HEK293 (cell line): Measurements from ENCODE around the gene EIF2B5.
A peak's percentile ranks its signal among the peaks of the same experiment; 100 is the strongest.

Experiments used
- CTCF ChIA-PET: fragments of 350-600 bp; formaldehyde crosslinking; extraction: SDS; loops from one replicate; lab custom pipeline; 2021; ENCODE audit warnings: antibody characterized with exemption; lab: Yijun Ruan, JAX
- POLR2A ChIA-PET: fragments of 300-600 bp; formaldehyde crosslinking; extraction: SDS; loops from one replicate; lab custom pipeline; 2020; ENCODE audit warnings: antibody characterized with exemption, inconsistent platforms; lab: Yijun Ruan, JAX
- H3K27ac ChIP-seq: fragments of 200-500 bp; sonication (Bioruptor generic); 2 replicates; pipeline ENCODE4 v1.5.1; 2014; ENCODE audit warnings: low read depth, low read length, control low read depth, inconsistent platforms; ENCODE audit errors: extremely low read depth
- H3K36me3 ChIP-seq, 2 experiments: fragments of 200-500 bp in 1 of 2; sonication (Bioruptor generic) in 1 of 2; 1 replicate in 1 of 2; 2 replicates in 1 of 2; pipeline ENCODE4 v1.5.1; 2014 to 2017; ENCODE audit warnings: inconsistent platforms in 2 of 2, low read length in 2 of 2; ENCODE audit not compliant: control insufficient read depth in 2 of 2, insufficient read depth in 1 of 2
- H3K4me1 ChIP-seq: fragments of 200-500 bp; sonication (Bioruptor generic); 2 replicates; pipeline ENCODE4 v1.5.1; 2014; ENCODE audit warnings: mild to moderate bottlenecking, low read length, inconsistent platforms; ENCODE audit not compliant: control insufficient read depth, insufficient read depth
- H3K4me3 ChIP-seq: 2 replicates; pipeline ENCODE4 v1.5.1; 2011; ENCODE audit warnings: low read depth, mild to moderate bottlenecking, control low read depth, low read length, moderate library complexity
- H3K9me3 ChIP-seq: fragments of 200-500 bp; sonication (Bioruptor generic); 2 replicates; pipeline ENCODE4 v1.5.1; 2014; ENCODE audit warnings: low read depth, low read length, inconsistent platforms; ENCODE audit not compliant: control insufficient read depth, insufficient read depth
- AEBP2 ChIP-seq: fragments of 450-650 bp; formaldehyde crosslinking; IDR thresholded peaks from 2 replicates; pipeline ENCODE4 v1.5.1; 2016; ENCODE audit warnings: missing biosample characterization, missing genetic modification characterization, borderline replicate concordance
- GLI2 ChIP-seq: fragments of 450-650 bp; formaldehyde crosslinking; IDR thresholded peaks from 2 replicates; pipeline ENCODE4; 2017; ENCODE audit warnings: missing biosample characterization, missing genetic modification characterization, low read depth, borderline replicate concordance
- SCRT2 ChIP-seq: fragments of 450-650 bp; formaldehyde crosslinking; IDR thresholded peaks from 2 replicates; pipeline ENCODE4 v1.5.1; 2016; ENCODE audit warnings: missing biosample characterization, missing genetic modification characterization
- ZBTB17 ChIP-seq: fragments of 450-650 bp; formaldehyde crosslinking; IDR thresholded peaks from 2 replicates; pipeline ENCODE4 v1.5.1; 2016; ENCODE audit warnings: missing biosample characterization, missing genetic modification characterization
- ZNF266 ChIP-seq: fragments of 450-650 bp; formaldehyde crosslinking; IDR thresholded peaks from 2 replicates; pipeline ENCODE4 v1.5.1; 2016; ENCODE audit warnings: missing biosample characterization, missing genetic modification characterization, low read depth
- ZNF350 ChIP-seq: fragments of 450-650 bp; formaldehyde crosslinking; IDR thresholded peaks from 2 replicates; pipeline ENCODE4 v1.5.0; 2017; ENCODE audit warnings: missing biosample characterization, mild to moderate bottlenecking, missing genetic modification characterization
- ZNF416 ChIP-seq: fragments of 450-650 bp; formaldehyde crosslinking; IDR thresholded peaks from 2 replicates; pipeline ENCODE4 v1.5.1; 2016; ENCODE audit warnings: missing biosample characterization, missing genetic modification characterization
- ZNF626 ChIP-seq: fragments of 450-650 bp; sonication (Bioruptor Pico); formaldehyde crosslinking; IDR thresholded peaks from 2 replicates; pipeline ENCODE4 v1.5.1; 2018; ENCODE audit warnings: missing biosample characterization, missing genetic modification characterization, inconsistent platforms
- ZNF660 ChIP-seq: fragments of 450-650 bp; IDR thresholded peaks from 2 replicates; pipeline ENCODE4 v1.5.1; 2018; ENCODE audit warnings: missing biosample characterization, mild to moderate bottlenecking, missing genetic modification characterization
- ZNF664 ChIP-seq: fragments of 450-650 bp; formaldehyde crosslinking; IDR thresholded peaks from 2 replicates; pipeline ENCODE4 v1.5.1; 2016; ENCODE audit warnings: missing biosample characterization, missing genetic modification characterization
- ZNF777 ChIP-seq: fragments of 450-650 bp; formaldehyde crosslinking; IDR thresholded peaks from 2 replicates; pipeline ENCODE4 v1.5.1; 2017; ENCODE audit warnings: missing biosample characterization, missing genetic modification characterization, borderline replicate concordance
- ZNF830 ChIP-seq: fragments of 450-650 bp; IDR thresholded peaks from 2 replicates; pipeline ENCODE4 v1.5.0; 2018; ENCODE audit warnings: missing biosample characterization, missing genetic modification characterization, low read depth, mild to moderate bottlenecking, moderate library complexity
- ZNF837 ChIP-seq: fragments of 450-650 bp; formaldehyde crosslinking; IDR thresholded peaks from 2 replicates; pipeline ENCODE4 v1.5.1; 2016; ENCODE audit warnings: missing biosample characterization, missing genetic modification characterization
- ZSCAN23 ChIP-seq: fragments of 450-650 bp; formaldehyde crosslinking; IDR thresholded peaks from 2 replicates; pipeline ENCODE4 v1.5.1; 2016; ENCODE audit warnings: missing biosample characterization, missing genetic modification characterization
- TF ChIP-seq, protein P1 (sequence below): fragments of 450-650 bp; formaldehyde crosslinking; IDR thresholded peaks from 2 replicates; pipeline ENCODE4 v1.5.1; 2016; ENCODE audit warnings: missing biosample characterization, missing genetic modification characterization
- TF ChIP-seq, protein P2 (sequence below): fragments of 450-650 bp; formaldehyde crosslinking; IDR thresholded peaks from 2 replicates; pipeline ENCODE4 v1.5.1; 2016; ENCODE audit warnings: missing biosample characterization, missing genetic modification characterization
- TF ChIP-seq, protein P3 (sequence below): IDR thresholded peaks from 2 replicates; pipeline ENCODE4 v1.6.1; 2011; ENCODE audit warnings: mild to moderate bottlenecking, low read depth, low read length, borderline replicate concordance

The EIF2B5 gene

GRCh38 chr3:184177331-184177731, 42.2 kb downstream of the EIF2B5 start (continued):
- TF ChIP-seq, protein P1, sequence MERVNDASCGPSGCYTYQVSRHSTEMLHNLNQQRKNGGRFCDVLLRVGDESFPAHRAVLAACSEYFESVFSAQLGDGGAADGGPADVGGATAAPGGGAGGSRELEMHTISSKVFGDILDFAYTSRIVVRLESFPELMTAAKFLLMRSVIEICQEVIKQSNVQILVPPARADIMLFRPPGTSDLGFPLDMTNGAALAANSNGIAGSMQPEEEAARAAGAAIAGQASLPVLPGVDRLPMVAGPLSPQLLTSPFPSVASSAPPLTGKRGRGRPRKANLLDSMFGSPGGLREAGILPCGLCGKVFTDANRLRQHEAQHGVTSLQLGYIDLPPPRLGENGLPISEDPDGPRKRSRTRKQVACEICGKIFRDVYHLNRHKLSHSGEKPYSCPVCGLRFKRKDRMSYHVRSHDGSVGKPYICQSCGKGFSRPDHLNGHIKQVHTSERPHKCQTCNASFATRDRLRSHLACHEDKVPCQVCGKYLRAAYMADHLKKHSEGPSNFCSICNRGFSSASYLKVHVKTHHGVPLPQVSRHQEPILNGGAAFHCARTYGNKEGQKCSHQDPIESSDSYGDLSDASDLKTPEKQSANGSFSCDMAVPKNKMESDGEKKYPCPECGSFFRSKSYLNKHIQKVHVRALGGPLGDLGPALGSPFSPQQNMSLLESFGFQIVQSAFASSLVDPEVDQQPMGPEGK (tag by site-specific recombination) = no peak
- TF ChIP-seq ZNF626 (tag by site-specific recombination) = no peak
- TF ChIP-seq ZNF777 (tag by site-specific recombination) = no peak
- TF ChIP-seq GLI2 = no peak

DNA sequence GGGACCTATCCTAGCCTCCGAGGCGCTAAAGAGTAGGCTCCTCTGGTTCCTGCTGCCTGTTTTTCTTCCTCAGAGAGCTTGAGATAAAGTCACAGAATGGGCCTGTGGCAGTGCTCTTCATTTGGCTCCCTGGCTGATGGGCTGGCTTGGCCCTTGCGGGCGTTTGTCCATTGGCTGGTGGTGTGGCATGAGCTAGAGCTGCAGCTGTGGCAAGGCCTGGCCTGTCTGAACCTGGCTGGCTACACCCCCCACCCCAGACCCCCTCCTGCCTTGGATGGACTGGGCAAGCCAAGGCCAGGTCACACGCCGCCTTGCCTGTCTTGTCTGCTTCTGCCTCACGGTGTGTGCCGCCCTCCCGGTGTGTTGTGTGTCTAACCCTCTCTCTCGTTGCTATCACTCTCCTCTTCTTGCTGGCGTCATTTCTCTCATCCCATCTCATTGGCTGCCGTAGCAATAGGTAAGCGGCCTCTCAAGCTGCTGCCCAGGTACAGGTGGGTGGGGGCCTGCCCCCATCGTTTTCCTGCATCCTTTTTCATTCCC, 42.7 kb downstream of the EIF2B5 start:
- Histone ChIP-seq H3K36me3 (peaks cover 8 to 64% of the 10 kb centered on the region in 2 experiments; a peak in 2 of 3 replicates), H3K27ac (0 out of 2 replicates have a peak overlapping the region, but pooled peaks have one; percentile 32), H3K9me3 (no peaks in the 10 kb centered on the region), H3K4me1 (peaks cover 3% of the 10 kb centered on the region; the same call in 1 of the 2 replicates), H3K4me3 (no peak overlapping the region)
- TF ChIP-seq AEBP2 (tag by site-specific recombination) (no peak), ZSCAN23 (tag by site-specific recombination) (no peak), ZNF266 (tag by site-specific recombination) (no peak), ZNF830 (no peak), ZNF660 (tag by site-specific recombination) (no peak), ZNF350 (tag by site-specific recombination) (no peak), SCRT2 (tag by site-specific recombination) (no peak)
- TF ChIP-seq, protein P2, sequence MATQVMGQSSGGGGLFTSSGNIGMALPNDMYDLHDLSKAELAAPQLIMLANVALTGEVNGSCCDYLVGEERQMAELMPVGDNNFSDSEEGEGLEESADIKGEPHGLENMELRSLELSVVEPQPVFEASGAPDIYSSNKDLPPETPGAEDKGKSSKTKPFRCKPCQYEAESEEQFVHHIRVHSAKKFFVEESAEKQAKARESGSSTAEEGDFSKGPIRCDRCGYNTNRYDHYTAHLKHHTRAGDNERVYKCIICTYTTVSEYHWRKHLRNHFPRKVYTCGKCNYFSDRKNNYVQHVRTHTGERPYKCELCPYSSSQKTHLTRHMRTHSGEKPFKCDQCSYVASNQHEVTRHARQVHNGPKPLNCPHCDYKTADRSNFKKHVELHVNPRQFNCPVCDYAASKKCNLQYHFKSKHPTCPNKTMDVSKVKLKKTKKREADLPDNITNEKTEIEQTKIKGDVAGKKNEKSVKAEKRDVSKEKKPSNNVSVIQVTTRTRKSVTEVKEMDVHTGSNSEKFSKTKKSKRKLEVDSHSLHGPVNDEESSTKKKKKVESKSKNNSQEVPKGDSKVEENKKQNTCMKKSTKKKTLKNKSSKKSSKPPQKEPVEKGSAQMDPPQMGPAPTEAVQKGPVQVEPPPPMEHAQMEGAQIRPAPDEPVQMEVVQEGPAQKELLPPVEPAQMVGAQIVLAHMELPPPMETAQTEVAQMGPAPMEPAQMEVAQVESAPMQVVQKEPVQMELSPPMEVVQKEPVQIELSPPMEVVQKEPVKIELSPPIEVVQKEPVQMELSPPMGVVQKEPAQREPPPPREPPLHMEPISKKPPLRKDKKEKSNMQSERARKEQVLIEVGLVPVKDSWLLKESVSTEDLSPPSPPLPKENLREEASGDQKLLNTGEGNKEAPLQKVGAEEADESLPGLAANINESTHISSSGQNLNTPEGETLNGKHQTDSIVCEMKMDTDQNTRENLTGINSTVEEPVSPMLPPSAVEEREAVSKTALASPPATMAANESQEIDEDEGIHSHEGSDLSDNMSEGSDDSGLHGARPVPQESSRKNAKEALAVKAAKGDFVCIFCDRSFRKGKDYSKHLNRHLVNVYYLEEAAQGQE = no peak
- CTCF ChIA-PET = interaction anchor here (0.5 to 1.1 kb wide), 2 partner anchors 48 to 72 kb away, joined by 3 read pairs; no protein-coding TSS in a partner anchor
- POLR2A ChIA-PET = interaction anchor here (2.4 kb wide), 1 partner anchor 8 kb away, joined by 34 read pairs; the partner anchor contains the start of gene ABCF3

DNA sequence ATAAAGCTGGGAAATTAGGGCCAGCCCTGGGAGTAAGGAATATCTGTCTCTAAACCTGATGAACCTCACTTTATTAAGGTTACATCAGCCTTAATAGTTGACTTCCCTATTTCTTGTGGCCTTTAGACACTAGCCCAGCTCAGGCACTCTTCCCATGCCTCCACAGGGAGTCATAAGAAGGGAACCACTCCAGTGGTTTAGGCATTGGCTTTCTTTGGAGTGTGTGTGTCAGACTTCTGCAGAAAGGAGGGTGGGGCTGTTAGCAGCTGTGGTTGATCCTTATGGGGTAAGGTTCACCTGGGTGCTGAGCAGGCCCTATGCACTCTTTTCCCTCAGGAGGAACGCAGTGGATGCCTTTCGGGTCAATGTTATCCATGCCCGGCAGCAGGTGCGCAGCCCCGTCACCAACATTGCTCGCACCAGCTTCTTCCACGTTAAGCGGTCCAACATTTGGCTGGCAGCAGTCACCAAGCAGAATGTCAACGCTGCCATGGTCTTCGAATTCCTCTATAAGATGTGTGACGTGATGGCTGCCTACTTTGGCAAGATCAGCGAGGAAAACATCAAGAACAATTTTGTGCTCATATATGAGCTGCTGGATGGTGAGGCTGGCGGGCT, 43.5 kb downstream of the EIF2B5 start:
- peaks cover 3% of the 10 kb centered on the region; the same call in 1 of the 2 replicates for H3K4me1 ChIP-seq
- ChIA-PET CTCF (interaction anchor here (0.5 to 1.1 kb wide), 2 partner anchors 47 to 71 kb away, joined by 3 read pairs; no protein-coding TSS in a partner anchor), POLR2A (interaction anchor here (0.7 kb wide), 1 partner anchor 30 kb away, joined by 5 read pairs; no protein-coding TSS in a partner anchor)
- no peaks in the 10 kb centered on the region for H3K9me3 ChIP-seq
- H3K4me3 ChIP-seq = no peak overlapping the region
- no peak for TF ChIP-seq ZNF664 (tag by site-specific recombination)
- TF ChIP-seq, protein P3, sequence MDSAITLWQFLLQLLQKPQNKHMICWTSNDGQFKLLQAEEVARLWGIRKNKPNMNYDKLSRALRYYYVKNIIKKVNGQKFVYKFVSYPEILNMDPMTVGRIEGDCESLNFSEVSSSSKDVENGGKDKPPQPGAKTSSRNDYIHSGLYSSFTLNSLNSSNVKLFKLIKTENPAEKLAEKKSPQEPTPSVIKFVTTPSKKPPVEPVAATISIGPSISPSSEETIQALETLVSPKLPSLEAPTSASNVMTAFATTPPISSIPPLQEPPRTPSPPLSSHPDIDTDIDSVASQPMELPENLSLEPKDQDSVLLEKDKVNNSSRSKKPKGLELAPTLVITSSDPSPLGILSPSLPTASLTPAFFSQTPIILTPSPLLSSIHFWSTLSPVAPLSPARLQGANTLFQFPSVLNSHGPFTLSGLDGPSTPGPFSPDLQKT = no peak
- no peak for TF ChIP-seq ZNF837 (tag by site-specific recombination)
- TF ChIP-seq ZNF416 (tag by site-specific recombination) = no peak
- TF ChIP-seq ZBTB17 = no peak
- no peak overlapping the region for H3K27ac ChIP-seq
- H3K36me3 ChIP-seq = peaks cover 8 to 69% of the 10 kb centered on the region in 2 experiments; a peak in 2 of 3 replicates
